SU-DHL-6 (cell line): ENCODE measurements around the gene PRKN.

Source experiments
- H2AFZ ChIP-seq: fragments of 200-600 bp; sonication (generic); 2 replicates; pipeline ENCODE4 v1.6.1; 2014; ENCODE audit warnings: low read depth, mild to moderate bottlenecking, moderate library complexity, mixed read lengths, antibody characterized with exemption, low read length; ENCODE audit not compliant: severe bottlenecking
- H3F3A ChIP-seq: fragments of 200-600 bp; shearing (Covaris generic); 2 replicates; pipeline ENCODE4 v1.6.0; 2016; ENCODE audit warnings: antibody characterized with exemption, mild to moderate bottlenecking; ENCODE audit not compliant: insufficient read depth
- H3K27ac ChIP-seq: fragments of 200-600 bp; sonication (generic); 2 replicates; pipeline ENCODE4 v1.5.1; 2016; ENCODE audit warnings: low read depth, mild to moderate bottlenecking, low read length, moderate library complexity, mixed read lengths
- H3K27me3 ChIP-seq: fragments of 200-600 bp; sonication (generic), shearing (Covaris generic); 2 replicates; pipeline ENCODE4 v1.6.0; 2014; ENCODE audit warnings: mild to moderate bottlenecking, low read length
- H3K36me3 ChIP-seq: fragments of 200-600 bp; sonication (generic); 2 replicates; pipeline ENCODE4 v1.6.1; 2014; ENCODE audit warnings: mild to moderate bottlenecking, low read length, mixed read lengths
- H3K4me2 ChIP-seq: fragments of 300-600, 200-600 bp; shearing (Covaris generic), sonication (generic); 2 replicates; pipeline ENCODE4 v1.6.0; 2014; ENCODE audit warnings: low read length, low read depth, mild to moderate bottlenecking; ENCODE audit not compliant: poor library complexity, severe bottlenecking
- H3K4me3 ChIP-seq: fragments of 200-600 bp; sonication (generic); 2 replicates; pipeline ENCODE4 v1.5.1; 2014; ENCODE audit warnings: antibody characterized with exemption, low read length, mild to moderate bottlenecking, mixed read lengths; ENCODE audit not compliant: insufficient read depth, poor library complexity, severe bottlenecking
- H3K79me2 ChIP-seq: fragments of 200-600 bp; sonication (generic); 2 replicates; pipeline ENCODE4 v1.6.1; 2014; ENCODE audit warnings: mild to moderate bottlenecking, low read length, moderate library complexity; ENCODE audit not compliant: insufficient read depth
- H3K9ac ChIP-seq: fragments of 200-600 bp; sonication (generic); 2 replicates; pipeline ENCODE4 v1.7.0; 2014; ENCODE audit warnings: mild to moderate bottlenecking, low read length
- H3K9me2 ChIP-seq: fragments of 200-600 bp; sonication (generic); replicated peaks from 2 replicates; pipeline ENCODE4 v1.6.1; 2014; ENCODE audit warnings: low read length; ENCODE audit not compliant: insufficient read depth
- H3K9me3 ChIP-seq: fragments of 200-600 bp; sonication (generic); 2 replicates; pipeline ENCODE4 v1.6.1; 2014; ENCODE audit warnings: low read length, mixed read lengths; ENCODE audit not compliant: insufficient read depth
- H4K20me1 ChIP-seq: fragments of 200-600 bp; sonication (generic); 2 replicates; pipeline ENCODE4 v1.6.1; 2014; ENCODE audit warnings: low read depth, mild to moderate bottlenecking, antibody characterized with exemption, low read length, moderate library complexity, mixed read lengths
- EZH2phosphoT487 ChIP-seq: fragments of 200-600 bp; sonication (generic), shearing (Covaris generic); conservative IDR thresholded peaks from 2 replicates; pipeline ENCODE4 v1.6.1; 2018; ENCODE audit warnings: mild to moderate bottlenecking, antibody characterized with exemption, low read length, moderate library complexity, mixed read lengths
- TF ChIP-seq, protein P1 (sequence below): fragments of 200-600 bp; sonication (generic); IDR thresholded peaks from one replicate; pipeline ENCODE4 v1.5.1; 2017; ENCODE audit warnings: antibody characterized with exemption, mild to moderate bottlenecking, low read length, moderate library complexity; ENCODE audit not compliant: insufficient read depth, poor library complexity, severe bottlenecking

Gene PRKN

DNA sequence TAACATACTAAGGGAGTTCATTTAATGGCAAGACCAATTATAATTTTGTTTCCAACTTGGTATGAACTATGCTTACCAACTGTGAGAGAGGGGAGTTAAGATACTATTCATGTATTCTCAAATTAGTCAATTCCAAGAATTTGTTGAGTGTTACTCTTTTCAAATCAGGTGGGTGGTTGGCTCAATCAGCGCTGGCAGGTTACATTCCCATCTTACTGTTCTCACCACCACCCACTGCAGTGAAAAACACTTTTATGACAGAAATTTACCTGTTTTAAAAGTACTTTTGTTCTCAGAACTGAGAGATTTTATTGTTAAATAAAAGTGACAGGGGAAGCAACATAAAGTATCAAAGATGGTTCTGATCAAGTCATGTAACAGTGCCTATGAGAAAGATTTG is 642.0 kb downstream of the PRKN start:
- H3K27me3 ChIP-seq = no peaks in the 10 kb centered on the region
- no peak overlapping the region for H3K9ac ChIP-seq
- H3F3A ChIP-seq = no peaks in the 10 kb centered on the region
- no peak overlapping the region for H2AFZ ChIP-seq
- H3K36me3 ChIP-seq = no peaks in the 10 kb centered on the region
- no peak overlapping the region for H3K27ac ChIP-seq
- no peaks in the 10 kb centered on the region for H4K20me1 ChIP-seq
- H3K9me3 ChIP-seq = no peaks in the 10 kb centered on the region
- no peak overlapping the region for H3K4me3 ChIP-seq
- H3K9me2 ChIP-seq = no peaks in the 10 kb centered on the region
- H3K79me2 ChIP-seq = no peaks in the 10 kb centered on the region
- H3K4me2 ChIP-seq = no peak overlapping the region
- TF ChIP-seq EZH2phosphoT487 = no peak
- TF ChIP-seq, protein P1, sequence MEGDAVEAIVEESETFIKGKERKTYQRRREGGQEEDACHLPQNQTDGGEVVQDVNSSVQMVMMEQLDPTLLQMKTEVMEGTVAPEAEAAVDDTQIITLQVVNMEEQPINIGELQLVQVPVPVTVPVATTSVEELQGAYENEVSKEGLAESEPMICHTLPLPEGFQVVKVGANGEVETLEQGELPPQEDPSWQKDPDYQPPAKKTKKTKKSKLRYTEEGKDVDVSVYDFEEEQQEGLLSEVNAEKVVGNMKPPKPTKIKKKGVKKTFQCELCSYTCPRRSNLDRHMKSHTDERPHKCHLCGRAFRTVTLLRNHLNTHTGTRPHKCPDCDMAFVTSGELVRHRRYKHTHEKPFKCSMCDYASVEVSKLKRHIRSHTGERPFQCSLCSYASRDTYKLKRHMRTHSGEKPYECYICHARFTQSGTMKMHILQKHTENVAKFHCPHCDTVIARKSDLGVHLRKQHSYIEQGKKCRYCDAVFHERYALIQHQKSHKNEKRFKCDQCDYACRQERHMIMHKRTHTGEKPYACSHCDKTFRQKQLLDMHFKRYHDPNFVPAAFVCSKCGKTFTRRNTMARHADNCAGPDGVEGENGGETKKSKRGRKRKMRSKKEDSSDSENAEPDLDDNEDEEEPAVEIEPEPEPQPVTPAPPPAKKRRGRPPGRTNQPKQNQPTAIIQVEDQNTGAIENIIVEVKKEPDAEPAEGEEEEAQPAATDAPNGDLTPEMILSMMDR = no peak

- Histone ChIP-seq H3K9ac (no peak overlapping the region), H3K36me3 (no peaks in the 10 kb centered on the region), H3K4me3 (no peak overlapping the region), H3K27me3 (no peaks in the 10 kb centered on the region), H3K4me2 (no peak overlapping the region), H3K27ac (no peak overlapping the region), H3K9me3 (no peaks in the 10 kb centered on the region), H2AFZ (no peak overlapping the region), H3K79me2 (no peaks in the 10 kb centered on the region), H3F3A (no peaks in the 10 kb centered on the region), H4K20me1 (no peaks in the 10 kb centered on the region), H3K9me2 (no peaks in the 10 kb centered on the region)
- TF ChIP-seq EZH2phosphoT487 = no peak
- TF ChIP-seq, protein P1 = no peak
Observed at GRCh38 chr6:162082520-162082919, 645.0 kb downstream of the PRKN start.

- no peaks in the 10 kb centered on the region for H3K9me2 ChIP-seq
- H3K4me2 ChIP-seq = no peak overlapping the region
- H3K9ac ChIP-seq = no peak overlapping the region
- no peaks in the 10 kb centered on the region for H3K9me3 ChIP-seq
- H3K4me3 ChIP-seq = no peak overlapping the region
- TF ChIP-seq, protein P1 = no peak
- no peak for TF ChIP-seq EZH2phosphoT487
- no peak overlapping the region for H2AFZ ChIP-seq
- H4K20me1 ChIP-seq = no peaks in the 10 kb centered on the region
- H3K27ac ChIP-seq = no peak overlapping the region
- H3F3A ChIP-seq = no peaks in the 10 kb centered on the region
- H3K79me2 ChIP-seq = no peaks in the 10 kb centered on the region
- H3K27me3 ChIP-seq = no peaks in the 10 kb centered on the region
- no peaks in the 10 kb centered on the region for H3K36me3 ChIP-seq
Observed at GRCh38 chr6:162078667-162079066, 648.9 kb downstream of the PRKN start.
